ENCODE results near the gene VAV3.
A peak's percentile ranks its signal among the peaks of the same experiment; 100 is the strongest.
"Not testable (repeated sequence)": the region's sequence is repeated elsewhere in the genome, so short reads cannot be mapped to it uniquely, and the experiment has no call there.

VAV3 gene

DNA sequence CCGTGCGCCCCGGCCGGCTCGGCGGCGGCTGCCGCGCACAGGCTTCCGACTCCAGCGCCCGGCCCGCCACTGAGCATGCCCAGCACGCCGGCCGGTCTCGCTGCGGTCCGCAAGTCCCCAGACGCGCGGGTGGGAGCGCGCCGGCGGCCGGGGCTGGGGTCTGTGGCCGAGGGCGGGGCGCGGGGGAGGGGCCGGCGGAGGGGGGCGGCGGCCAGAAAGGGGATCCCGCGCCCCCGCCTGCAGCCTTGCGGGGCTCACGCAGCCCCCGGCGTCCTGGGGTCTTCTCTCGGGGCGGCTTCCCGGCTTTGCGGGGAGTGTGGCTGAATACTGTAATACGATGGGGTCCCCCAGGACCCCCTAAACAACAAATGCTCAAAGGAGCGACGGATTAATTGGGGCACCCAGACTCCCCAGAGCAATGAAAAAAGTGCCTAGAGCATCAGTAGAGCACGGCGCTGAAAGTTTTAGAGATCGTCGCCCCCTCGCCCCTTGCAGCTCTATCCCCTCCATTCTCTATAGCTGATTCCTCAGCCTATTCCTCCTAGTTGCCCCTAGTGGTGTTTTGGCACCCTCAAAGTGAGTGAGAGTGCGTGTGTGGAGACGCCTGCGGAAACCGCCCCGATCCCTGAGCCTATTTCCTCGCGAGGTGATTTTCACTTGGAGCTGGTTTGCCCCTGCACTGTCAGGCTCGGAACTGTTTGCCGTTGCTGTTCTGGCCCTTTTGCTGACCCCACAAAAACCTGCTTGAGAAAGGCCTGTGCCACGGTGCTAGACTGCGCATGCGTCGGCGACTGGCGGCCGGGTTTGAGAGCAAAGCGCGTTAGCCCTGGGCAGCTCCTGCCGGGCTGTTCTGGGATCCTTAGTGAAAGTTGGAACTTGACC lies at the start of gene VAV3:
Gene VAV3, minus strand, starts transcription at position 71 of the 882 bp plus-strand sequence. CDS start 311 bp downstream, outside the sequence.
- H3K27ac ChIP-seq: peak within 1 kb of the TSS; percentile 52; the same call in 1 of the 2 replicates
- 0 out of 2 replicates have a peak, but pooled peaks have one; percentile 14 for TF ChIP-seq CTCF (conservative IDR thresholded peaks at IDR 0.05)

GRCh38 chr1:108012553-108012952 lies 47.6 kb upstream of the VAV3 start:
- TF ChIP-seq CTCF (conservative IDR thresholded peaks at IDR 0.05): no peak
- H3K27ac ChIP-seq: no peak overlapping the region

DNA sequence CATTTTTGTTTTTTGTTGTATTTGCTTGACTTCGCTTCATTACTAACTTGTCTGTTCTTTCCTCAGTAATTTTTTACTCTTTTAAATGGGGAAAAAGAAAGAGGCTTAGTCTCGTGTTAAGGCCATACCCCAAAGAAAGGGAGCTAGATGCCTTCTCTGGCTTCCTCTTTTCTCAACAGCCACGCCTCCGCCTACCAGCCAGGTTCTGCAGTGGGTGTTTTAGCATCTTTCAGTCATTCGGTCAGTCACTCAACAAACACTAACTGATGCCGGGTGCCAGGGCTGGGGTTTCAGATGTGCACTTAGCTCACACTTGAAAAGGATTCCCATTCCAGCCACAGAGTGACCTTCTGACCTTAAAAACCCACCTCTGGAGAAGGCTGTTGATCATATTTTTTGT lies 46.3 kb upstream of the VAV3 start:
- H3K27ac ChIP-seq: no peak overlapping the region
- TF ChIP-seq CTCF (conservative IDR thresholded peaks at IDR 0.05): no peak

GRCh38 chr1:108010581-108010980 lies 45.6 kb upstream of the VAV3 start:
- H3K27ac ChIP-seq: no peak overlapping the region
- no peak for TF ChIP-seq CTCF (conservative IDR thresholded peaks at IDR 0.05)

- no peak for TF ChIP-seq CTCF (conservative IDR thresholded peaks at IDR 0.05)
- no peak overlapping the region for H3K27ac ChIP-seq
Observed at GRCh38 chr1:108009603-108010195, 44.7 kb upstream of the VAV3 start.

- no peak for TF ChIP-seq CTCF (conservative IDR thresholded peaks at IDR 0.05)
- no peak overlapping the region for H3K27ac ChIP-seq
Observed at GRCh38 chr1:108007531-108007930, 42.6 kb upstream of the VAV3 start.

DNA sequence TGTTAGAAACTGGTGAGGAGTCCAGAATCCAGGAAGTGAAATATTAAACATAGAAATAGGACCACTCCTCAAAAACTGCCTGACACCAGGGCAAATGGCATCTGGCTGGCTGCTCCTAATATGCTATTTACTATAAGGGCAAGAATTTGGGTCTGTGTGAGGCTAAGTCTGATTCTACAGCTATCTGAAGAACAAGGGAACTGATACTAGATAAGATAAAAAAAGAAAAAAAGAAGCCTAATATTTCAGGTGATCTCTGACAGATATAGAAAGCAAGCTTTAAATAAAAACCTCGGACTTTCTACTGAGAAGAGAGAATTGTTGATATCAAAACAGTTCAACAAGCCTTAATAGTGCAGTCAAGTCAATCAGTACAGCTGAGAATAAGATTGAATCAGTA lies 42.1 kb upstream of the VAV3 start:
- no peak overlapping the region for H3K27ac ChIP-seq
- TF ChIP-seq CTCF (conservative IDR thresholded peaks at IDR 0.05): no peak

GRCh38 chr1:108004919-108005318 lies 39.9 kb upstream of the VAV3 start:
- H3K27ac ChIP-seq: not testable (repeated sequence)
